ENCODE measurements around the gene SERBP1.
"Not testable (repeated sequence)": the region's sequence is repeated elsewhere in the genome, so short reads cannot be mapped to it uniquely, and the experiment has no call there.

The SERBP1 gene

GRCh38 chr1:67459068-67459467, 28.9 kb upstream of the SERBP1 start:
- no peak for TF ChIP-seq CTCF (IDR thresholded peaks at IDR 0.05; ENCODE audit: low read depth, low read length, missing control alignments)
- H3K4me3 ChIP-seq (replicated peaks; ENCODE audit: low read depth, low read length) = no peak overlapping the region
- no peak for DNase-seq (ENCODE audit: extremely low read depth, low read depth)

- no peak for DNase-seq (ENCODE audit: extremely low read depth, low read depth)
- H3K4me3 ChIP-seq (replicated peaks; ENCODE audit: low read depth, low read length) = no peak overlapping the region
- no peak for TF ChIP-seq CTCF (IDR thresholded peaks at IDR 0.05; ENCODE audit: low read depth, low read length, missing control alignments)
Observed at GRCh38 chr1:67458663-67459062, 28.5 kb upstream of the SERBP1 start.

GRCh38 chr1:67457247-67457646, 27.0 kb upstream of the SERBP1 start:
- no peak for DNase-seq (ENCODE audit: extremely low read depth, low read depth)
- TF ChIP-seq CTCF (IDR thresholded peaks at IDR 0.05; ENCODE audit: low read depth, low read length, missing control alignments) = no peak
- no peak overlapping the region for H3K4me3 ChIP-seq (replicated peaks; ENCODE audit: low read depth, low read length)

GRCh38 chr1:67451815-67452214, 21.6 kb upstream of the SERBP1 start:
- no peak for TF ChIP-seq CTCF (IDR thresholded peaks at IDR 0.05; ENCODE audit: low read depth, low read length, missing control alignments)
- DNase-seq (ENCODE audit: extremely low read depth, low read depth) = no peak
- no peak overlapping the region for H3K4me3 ChIP-seq (replicated peaks; ENCODE audit: low read depth, low read length)

- no peak for DNase-seq (ENCODE audit: extremely low read depth, low read depth)
- TF ChIP-seq CTCF (IDR thresholded peaks at IDR 0.05; ENCODE audit: low read depth, low read length, missing control alignments) = no peak
- H3K4me3 ChIP-seq (replicated peaks; ENCODE audit: low read depth, low read length) = no peak overlapping the region
Observed at GRCh38 chr1:67451356-67451755, 21.2 kb upstream of the SERBP1 start.

- DNase-seq (ENCODE audit: extremely low read depth, low read depth) = no peak
- no peak overlapping the region for H3K4me3 ChIP-seq (replicated peaks; ENCODE audit: low read depth, low read length)
- TF ChIP-seq CTCF (IDR thresholded peaks at IDR 0.05; ENCODE audit: low read depth, low read length, missing control alignments) = no peak
Observed at GRCh38 chr1:67446893-67447292, 16.7 kb upstream of the SERBP1 start.

- not testable (repeated sequence) for DNase-seq (ENCODE audit: extremely low read depth, low read depth); H3K4me3 ChIP-seq (replicated peaks; ENCODE audit: low read depth, low read length)
Observed at GRCh38 chr1:67446014-67446413, 15.8 kb upstream of the SERBP1 start.

All from HFF-Myc (cell line).